ENCODE measurements around the gene OR5B21. TPM values are rescaled to one million over a fixed set of nuclear protein-coding genes. Genes with fewer than 3 reads are reported as not detected.
A peak's percentile ranks its signal among the peaks of the same experiment; 100 is the strongest.

Gene OR5B21
- total RNA-seq, 2 donors from 2014 or later: 0.32 to 0.50 TPM

- Mint-ChIP-seq H3K27ac (no peak overlapping the region), H3K27me3 (no peaks in the 10 kb centered on the region), H3K36me3 (ENCODE audit: low read depth) (peaks cover 8% of the 10 kb centered on the region), H3K4me3 (no peak overlapping the region), H3K4me1 (peaks cover 3% of the 10 kb centered on the region)
- H3K9me3 ChIP-seq (ENCODE audit: control insufficient read depth, low read length, poor library complexity, severe bottlenecking): no peaks in the 10 kb centered on the region
- no peak for DNase-seq
- ATAC-seq: no peak
Observed at GRCh38 chr11:58507355-58507754, 550 bp downstream of the OR5B21 start.

- Mint-ChIP-seq H3K4me1 (peaks cover 3% of the 10 kb centered on the region), H3K4me3 (no peak overlapping the region), H3K36me3 (ENCODE audit: low read depth) (peaks cover 8% of the 10 kb centered on the region), H3K27ac (no peak overlapping the region), H3K27me3 (no peaks in the 10 kb centered on the region)
- DNase-seq (no peak), ATAC-seq (no peak)
- H3K9me3 ChIP-seq (ENCODE audit: control insufficient read depth, low read length, poor library complexity, severe bottlenecking): no peaks in the 10 kb centered on the region
Observed at GRCh38 chr11:58506935-58507334, 970 bp downstream of the OR5B21 start.

GRCh38 chr11:58505849-58506248, 2.1 kb downstream of the OR5B21 start:
- no peak for ATAC-seq
- no peaks in the 10 kb centered on the region for H3K9me3 ChIP-seq (ENCODE audit: control insufficient read depth, low read length, poor library complexity, severe bottlenecking)
- H3K36me3 Mint-ChIP-seq (ENCODE audit: low read depth): peaks cover 8% of the 10 kb centered on the region
- no peak for DNase-seq
- no peaks in the 10 kb centered on the region for H3K27me3 Mint-ChIP-seq
- H3K4me3 Mint-ChIP-seq: no peak overlapping the region
- no peak overlapping the region for H3K27ac Mint-ChIP-seq
- H3K4me1 Mint-ChIP-seq: peaks cover 3% of the 10 kb centered on the region

- Mint-ChIP-seq H3K27me3 (no peaks in the 10 kb centered on the region), H3K36me3 (ENCODE audit: low read depth) (peaks cover 7% of the 10 kb centered on the region), H3K4me1 (peaks cover 3% of the 10 kb centered on the region), H3K27ac (no peak overlapping the region), H3K4me3 (no peak overlapping the region)
- no peak for DNase-seq
- H3K9me3 ChIP-seq (ENCODE audit: control insufficient read depth, low read length, poor library complexity, severe bottlenecking): no peaks in the 10 kb centered on the region
- ATAC-seq: no peak
Observed at GRCh38 chr11:58504232-58504631, 3.7 kb downstream of the OR5B21 start.

GRCh38 chr11:58503361-58503856, 4.5 kb downstream of the OR5B21 start:
- DNase-seq: no peak
- Mint-ChIP-seq H3K27ac (no peak overlapping the region), H3K4me1 (peaks cover 6% of the 10 kb centered on the region), H3K36me3 (ENCODE audit: low read depth) (peaks cover 3% of the 10 kb centered on the region), H3K27me3 (no peaks in the 10 kb centered on the region), H3K4me3 (no peak overlapping the region)
- ATAC-seq: no peak
- no peaks in the 10 kb centered on the region for H3K9me3 ChIP-seq (ENCODE audit: control insufficient read depth, low read length, poor library complexity, severe bottlenecking)

- no peaks in the 10 kb centered on the region for H3K9me3 ChIP-seq (ENCODE audit: control insufficient read depth, low read length, poor library complexity, severe bottlenecking)
- no peak for DNase-seq
- Mint-ChIP-seq H3K27ac (no peak overlapping the region), H3K36me3 (ENCODE audit: low read depth) (peaks cover 3% of the 10 kb centered on the region), H3K4me1 (peaks cover 7% of the 10 kb centered on the region), H3K4me3 (no peak overlapping the region), H3K27me3 (no peaks in the 10 kb centered on the region)
- no peak for ATAC-seq
Observed at GRCh38 chr11:58502004-58502403, 5.9 kb downstream of the OR5B21 start.

- no peak overlapping the region for H3K27ac Mint-ChIP-seq
- no peaks in the 10 kb centered on the region for H3K27me3 Mint-ChIP-seq
- H3K36me3 Mint-ChIP-seq (ENCODE audit: low read depth): no peaks in the 10 kb centered on the region
- H3K4me1 Mint-ChIP-seq: peaks cover 8% of the 10 kb centered on the region
- DNase-seq (no peak), ATAC-seq (no peak)
- H3K9me3 ChIP-seq (ENCODE audit: control insufficient read depth, low read length, poor library complexity, severe bottlenecking): no peaks in the 10 kb centered on the region
- no peak overlapping the region for H3K4me3 Mint-ChIP-seq
Observed at GRCh38 chr11:58498464-58498863, 9.4 kb downstream of the OR5B21 start.

- H3K27me3 Mint-ChIP-seq: no peaks in the 10 kb centered on the region
- peaks cover 8% of the 10 kb centered on the region for H3K4me1 Mint-ChIP-seq
- peak overlapping the region; percentile 47 for H3K27ac Mint-ChIP-seq
- no peaks in the 10 kb centered on the region for H3K9me3 ChIP-seq (ENCODE audit: control insufficient read depth, low read length, poor library complexity, severe bottlenecking)
- no peaks in the 10 kb centered on the region for H3K36me3 Mint-ChIP-seq (ENCODE audit: low read depth)
- ATAC-seq (no peak), DNase-seq (no peak)
- H3K4me3 Mint-ChIP-seq: no peak overlapping the region
Observed at GRCh38 chr11:58497951-58498350, 10.0 kb downstream of the OR5B21 start.

- DNase-seq: no peak
- no peaks in the 10 kb centered on the region for H3K9me3 ChIP-seq (ENCODE audit: control insufficient read depth, low read length, poor library complexity, severe bottlenecking)
- Mint-ChIP-seq H3K4me1 (peaks cover 8% of the 10 kb centered on the region), H3K27me3 (no peaks in the 10 kb centered on the region), H3K36me3 (ENCODE audit: low read depth) (no peaks in the 10 kb centered on the region), H3K4me3 (no peak overlapping the region), H3K27ac (peak overlapping the region; percentile 47)
- no peak for ATAC-seq
Observed at GRCh38 chr11:58495906-58496305, 12.0 kb downstream of the OR5B21 start.

- no peaks in the 10 kb centered on the region for H3K9me3 ChIP-seq (ENCODE audit: control insufficient read depth, low read length, poor library complexity, severe bottlenecking)
- no peak for DNase-seq
- Mint-ChIP-seq H3K4me1 (peaks cover 8% of the 10 kb centered on the region), H3K27me3 (no peaks in the 10 kb centered on the region), H3K4me3 (no peak overlapping the region), H3K27ac (no peak overlapping the region), H3K36me3 (ENCODE audit: low read depth) (no peaks in the 10 kb centered on the region)
- ATAC-seq: no peak
Observed at GRCh38 chr11:58494101-58494500, 13.8 kb downstream of the OR5B21 start.

GRCh38 chr11:58493676-58494075, 14.2 kb downstream of the OR5B21 start:
- no peaks in the 10 kb centered on the region for H3K9me3 ChIP-seq (ENCODE audit: control insufficient read depth, low read length, poor library complexity, severe bottlenecking)
- Mint-ChIP-seq H3K27me3 (no peaks in the 10 kb centered on the region), H3K4me3 (no peak overlapping the region), H3K36me3 (ENCODE audit: low read depth) (no peaks in the 10 kb centered on the region), H3K27ac (no peak overlapping the region), H3K4me1 (peaks cover 5% of the 10 kb centered on the region)
- ATAC-seq (no peak), DNase-seq (no peak)

GRCh38 chr11:58490827-58491226, 17.1 kb downstream of the OR5B21 start:
- DNase-seq (no peak), ATAC-seq (no peak)
- Mint-ChIP-seq H3K4me1 (no peaks in the 10 kb centered on the region), H3K4me3 (no peak overlapping the region), H3K27ac (no peak overlapping the region), H3K27me3 (no peaks in the 10 kb centered on the region), H3K36me3 (ENCODE audit: low read depth) (no peaks in the 10 kb centered on the region)
- H3K9me3 ChIP-seq (ENCODE audit: control insufficient read depth, low read length, poor library complexity, severe bottlenecking): no peaks in the 10 kb centered on the region

- no peaks in the 10 kb centered on the region for H3K4me1 Mint-ChIP-seq
- peaks cover 7% of the 10 kb centered on the region for H3K27me3 Mint-ChIP-seq
- H3K36me3 Mint-ChIP-seq (ENCODE audit: low read depth): no peaks in the 10 kb centered on the region
- DNase-seq: no peak
- H3K27ac Mint-ChIP-seq: no peak overlapping the region
- ATAC-seq: no peak
- H3K4me3 Mint-ChIP-seq: no peak overlapping the region
- H3K9me3 ChIP-seq (ENCODE audit: control insufficient read depth, low read length, poor library complexity, severe bottlenecking): no peaks in the 10 kb centered on the region
Observed at GRCh38 chr11:58487170-58487569, 20.7 kb downstream of the OR5B21 start.

GRCh38 chr11:58485961-58486360, 21.9 kb downstream of the OR5B21 start:
- ATAC-seq (no peak), DNase-seq (no peak)
- Mint-ChIP-seq H3K4me3 (no peak overlapping the region), H3K36me3 (ENCODE audit: low read depth) (no peaks in the 10 kb centered on the region), H3K4me1 (no peaks in the 10 kb centered on the region), H3K27ac (no peak overlapping the region), H3K27me3 (peaks cover 7% of the 10 kb centered on the region)
- H3K9me3 ChIP-seq (ENCODE audit: control insufficient read depth, low read length, poor library complexity, severe bottlenecking): no peaks in the 10 kb centered on the region
